CD4-positive, alpha-beta T cell treated with Interleukin-15 for 1 hour (primary cell): ENCODE data around the gene ADAMTS19.
"Not testable (repeated sequence)": the region's sequence is repeated elsewhere in the genome, so short reads cannot be mapped to it uniquely, and the experiment has no call there.

Source experiments
- DNase-seq: peaks from one replicate; pipeline ENCODE4 v3.0.0-alpha.2; 2020

ADAMTS19 gene

DNA sequence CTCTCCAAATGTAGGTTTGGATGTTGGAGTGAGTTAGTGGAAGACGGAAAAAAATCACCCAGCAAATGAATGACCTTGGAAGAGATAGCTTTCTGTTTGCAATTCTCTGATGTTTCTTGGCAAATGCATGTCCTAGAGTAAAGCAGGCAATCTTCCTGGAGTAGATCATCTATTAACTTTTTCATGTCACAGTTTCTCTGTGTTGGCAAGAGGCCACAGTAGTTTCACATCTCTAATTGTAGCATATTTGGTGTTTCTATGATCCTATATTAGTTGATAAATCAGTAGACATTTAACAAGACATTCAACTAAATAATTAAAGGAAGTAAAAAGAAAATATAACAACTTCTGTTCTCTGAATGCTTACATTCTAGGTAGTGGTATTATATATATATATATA, 149.6 kb downstream of the ADAMTS19 start:
- DNase-seq, result no peak

DNA sequence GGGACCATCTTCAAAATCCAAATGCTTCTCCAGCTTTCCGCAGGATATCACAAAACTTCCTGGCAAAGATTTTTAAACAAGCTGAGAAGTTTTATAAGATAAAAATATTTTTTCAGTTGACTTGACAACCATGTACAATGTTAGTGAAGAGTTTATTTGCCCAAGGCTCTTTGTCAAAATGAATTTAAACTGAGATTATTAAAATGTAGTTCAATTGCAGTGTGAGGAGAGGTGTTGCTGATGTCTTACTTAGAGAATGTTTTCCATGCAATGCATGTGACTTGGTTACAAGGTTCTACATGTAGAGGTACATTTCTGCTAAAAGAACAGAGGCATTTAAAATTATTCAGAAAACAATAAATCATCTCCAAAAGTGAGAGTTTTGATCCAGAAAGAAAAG, 156.4 kb downstream of the ADAMTS19 start:
- no peak for DNase-seq

DNA sequence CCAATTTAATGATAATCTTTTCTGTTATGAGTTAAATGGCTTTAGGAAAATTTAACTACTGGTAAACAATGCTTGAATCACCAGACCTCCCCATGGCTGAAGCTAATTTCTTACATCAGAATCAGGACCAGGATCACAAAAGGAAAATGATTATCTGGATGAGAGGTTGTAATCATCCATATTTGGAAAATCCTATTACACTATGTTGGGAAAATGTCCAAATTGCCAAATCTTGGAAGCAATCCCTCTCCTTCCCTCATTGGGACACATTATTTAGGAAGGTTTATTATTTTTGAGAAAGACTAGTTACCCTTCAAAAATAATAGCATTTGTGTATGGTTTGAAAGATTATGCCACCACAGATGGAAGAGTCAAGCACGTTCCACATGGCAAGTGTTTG, 157.1 kb downstream of the ADAMTS19 start:
- DNase-seq, result no peak

DNA sequence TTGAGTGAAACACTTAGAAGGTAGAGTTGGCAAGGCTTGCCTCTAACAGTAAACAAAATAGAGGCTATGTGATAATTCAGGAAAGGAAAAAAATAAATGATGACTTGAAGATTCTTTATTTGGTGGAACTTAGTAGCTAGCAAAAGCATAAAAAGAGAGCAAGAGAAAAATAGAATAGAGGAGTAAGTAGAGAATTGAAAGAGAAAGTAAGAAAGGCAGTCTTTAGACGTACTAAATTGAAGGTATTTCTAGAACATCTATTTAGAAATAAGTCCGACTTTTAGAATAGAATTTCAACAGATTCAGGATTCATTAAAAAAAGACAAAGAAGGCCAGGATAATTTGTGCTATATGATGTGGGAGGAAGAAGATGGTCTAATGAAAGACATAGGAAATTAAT, 159.7 kb downstream of the ADAMTS19 start:
- no peak for DNase-seq

DNA sequence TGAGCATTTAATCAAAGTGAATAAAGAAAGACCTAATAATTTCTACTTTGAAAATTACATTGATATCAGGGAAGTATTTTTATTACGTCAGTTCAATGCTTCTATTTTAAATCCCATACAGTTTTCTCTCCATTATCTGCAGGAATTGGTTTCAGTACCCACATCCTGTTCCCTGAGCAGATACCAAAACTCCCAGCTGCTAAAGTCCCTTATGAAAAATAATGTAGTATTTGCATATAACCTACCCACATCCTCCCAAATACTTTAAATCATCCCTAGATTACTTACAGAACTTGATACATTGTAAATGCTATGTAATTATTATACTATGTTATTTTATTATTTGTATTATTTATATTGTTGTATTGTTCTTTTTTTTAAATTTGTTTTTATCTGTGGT, 162.4 kb downstream of the ADAMTS19 start:
- no peak for DNase-seq

DNA sequence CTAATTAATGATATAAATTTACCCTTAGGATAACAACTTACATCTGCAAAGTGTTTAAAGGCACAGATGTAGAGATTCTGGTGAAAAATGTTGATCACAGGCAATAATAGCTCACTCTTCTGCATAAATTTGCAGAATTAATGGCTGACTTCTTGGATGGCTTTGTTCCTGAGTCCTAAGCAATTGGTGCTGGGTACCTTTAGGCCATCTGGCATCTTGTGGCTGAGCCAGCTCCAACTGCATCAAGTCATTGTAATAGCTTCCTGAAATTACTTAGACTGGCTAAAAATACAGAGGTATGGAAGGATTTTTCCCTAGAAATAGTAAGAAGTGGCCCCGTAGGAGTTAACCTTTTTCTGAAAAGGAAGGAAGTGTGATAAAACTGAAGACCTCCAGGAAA, 169.5 kb downstream of the ADAMTS19 start:
- no peak for DNase-seq

DNA sequence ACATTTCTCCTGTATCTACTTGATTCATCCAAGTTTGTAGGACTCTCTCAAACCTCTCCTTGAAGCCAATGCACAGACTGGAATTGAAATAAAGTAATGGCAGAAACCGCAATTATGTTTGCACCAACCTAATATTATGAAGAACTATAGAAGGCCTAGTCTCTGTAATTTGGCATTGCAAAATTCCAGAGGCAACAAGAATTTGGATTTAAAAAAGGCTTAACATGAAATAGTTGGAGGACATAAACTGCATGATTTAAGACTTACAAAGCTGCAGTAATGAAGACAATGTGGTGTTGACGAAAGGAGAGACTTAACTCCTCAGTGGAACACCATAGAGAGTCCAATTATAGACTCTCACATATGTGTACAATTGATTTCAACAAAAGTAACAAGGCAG, 170.0 kb downstream of the ADAMTS19 start:
- no peak for DNase-seq

DNA sequence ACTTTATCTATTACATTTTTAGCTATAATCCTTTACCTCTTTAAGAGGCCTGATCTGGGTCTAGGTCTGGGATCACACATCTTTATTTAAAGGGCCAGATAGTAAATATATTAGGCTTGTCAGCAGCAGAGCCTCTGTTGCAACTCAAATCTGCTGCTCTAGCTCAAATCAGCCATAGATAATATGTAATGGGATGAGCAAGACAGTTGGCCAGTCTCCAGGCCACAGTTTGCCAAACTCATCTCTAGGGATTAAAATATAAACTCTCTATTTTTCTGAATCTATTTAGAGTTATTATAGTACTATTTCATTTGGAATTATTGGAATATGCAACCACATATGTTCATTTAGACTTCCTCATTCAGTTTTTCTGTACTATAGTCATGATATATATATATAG, 171.9 kb downstream of the ADAMTS19 start:
- no peak for DNase-seq

DNA sequence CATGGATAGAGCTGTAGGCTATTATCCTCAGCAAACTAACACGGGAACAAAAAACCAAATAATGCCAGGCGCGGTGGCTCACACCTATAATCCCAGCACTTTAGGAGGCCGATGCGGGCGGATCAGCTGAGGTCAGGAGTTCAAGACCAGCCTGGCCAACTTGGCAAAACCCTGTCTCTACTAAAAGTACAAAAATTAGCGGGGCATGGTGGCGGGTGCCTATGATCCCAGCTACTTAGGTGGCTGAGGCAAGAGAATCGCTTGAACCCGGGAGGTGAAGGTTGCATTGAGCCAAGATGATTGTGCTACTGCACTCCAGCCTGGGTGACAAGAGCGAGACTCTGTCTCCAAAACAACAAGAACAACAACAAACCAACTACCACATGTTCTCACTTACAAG, 177.4 kb downstream of the ADAMTS19 start:
- DNase-seq, result not testable (repeated sequence)

DNA sequence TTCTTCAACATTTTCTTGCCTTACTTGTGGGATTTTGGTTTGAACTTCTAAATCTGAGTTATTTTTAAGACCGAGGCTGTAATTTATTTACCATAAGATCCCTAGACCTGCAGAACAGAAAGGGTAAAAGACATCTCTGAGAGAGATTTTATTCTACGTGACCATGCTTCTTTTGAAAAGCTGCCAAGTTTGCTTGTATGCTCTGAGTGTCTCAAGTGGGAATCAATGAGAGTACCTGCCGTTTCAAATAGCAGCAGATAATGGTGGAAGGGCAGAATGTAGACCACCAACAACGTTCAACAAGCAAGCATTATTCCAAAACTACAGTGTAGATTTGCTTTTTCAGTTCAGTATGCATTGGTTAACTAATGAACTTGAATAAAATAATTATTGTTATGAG, 179.2 kb downstream of the ADAMTS19 start:
- DNase-seq, result no peak

DNA sequence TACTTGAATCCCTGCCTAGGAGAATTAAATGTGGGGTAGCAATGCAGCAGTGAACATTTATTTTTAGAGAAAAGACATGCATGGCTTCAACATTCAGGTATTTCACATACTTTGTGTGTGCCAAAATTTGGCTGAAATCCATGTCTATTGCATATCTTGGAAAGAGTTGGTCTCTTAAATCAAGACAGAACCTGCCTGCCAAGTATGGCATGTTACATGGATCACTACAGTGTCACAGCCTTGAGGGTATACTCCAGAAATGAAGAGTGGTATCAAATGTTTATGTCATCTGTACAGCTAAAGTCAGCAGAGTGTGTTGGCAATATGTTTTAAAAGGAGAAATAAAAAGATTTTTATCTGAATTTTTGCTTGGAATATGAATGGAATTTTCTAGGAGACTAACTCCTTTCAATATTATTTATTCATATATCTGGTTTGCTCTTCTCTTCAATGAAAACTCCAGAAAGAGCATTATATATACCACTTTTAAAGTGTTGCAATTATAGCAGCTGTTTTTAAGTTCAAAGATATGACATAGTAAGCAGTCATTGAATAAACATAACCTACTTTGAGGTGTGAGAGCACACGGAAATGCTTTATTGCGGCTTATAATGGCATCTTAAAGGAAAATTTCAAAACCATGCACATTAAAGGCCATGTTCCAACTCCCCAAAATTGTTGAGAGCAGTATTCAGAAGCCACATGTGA, 192.4 kb downstream of the ADAMTS19 start:
- no peak for DNase-seq

DNA sequence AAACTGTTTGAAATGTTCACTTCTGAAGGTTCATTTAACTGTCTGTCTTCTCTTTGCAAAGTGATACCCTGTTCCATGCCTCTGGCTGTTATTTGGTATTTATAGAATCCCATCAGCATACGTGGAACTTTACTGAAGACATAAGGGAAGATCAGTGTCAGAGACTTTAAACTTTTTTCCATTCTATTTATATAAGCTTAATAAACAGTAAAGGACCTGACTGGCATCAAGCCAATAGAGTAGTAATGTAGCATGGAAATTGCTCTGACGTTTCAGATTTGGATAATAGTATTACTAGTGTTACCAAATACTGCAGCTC, 192.9 kb downstream of the ADAMTS19 start:
- no peak for DNase-seq

DNA sequence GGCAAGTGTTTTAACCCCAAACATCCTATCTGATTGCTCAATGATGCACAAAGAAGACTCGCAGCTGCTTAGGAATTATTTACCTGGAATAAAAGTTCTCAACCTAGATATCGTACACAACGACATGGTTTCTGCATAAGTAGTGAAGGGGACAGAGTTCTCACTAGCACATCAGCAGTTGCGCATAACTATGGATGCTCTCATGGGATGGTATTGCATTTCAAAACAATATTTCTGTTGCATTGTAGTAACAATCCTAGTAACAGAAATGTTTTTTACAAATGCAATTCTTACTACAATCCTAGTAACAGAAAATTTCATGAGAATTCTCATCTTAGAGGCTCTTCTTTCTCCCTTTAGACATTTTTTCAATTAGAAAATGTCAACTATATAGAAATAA, 193.3 kb downstream of the ADAMTS19 start:
- DNase-seq, result no peak

DNA sequence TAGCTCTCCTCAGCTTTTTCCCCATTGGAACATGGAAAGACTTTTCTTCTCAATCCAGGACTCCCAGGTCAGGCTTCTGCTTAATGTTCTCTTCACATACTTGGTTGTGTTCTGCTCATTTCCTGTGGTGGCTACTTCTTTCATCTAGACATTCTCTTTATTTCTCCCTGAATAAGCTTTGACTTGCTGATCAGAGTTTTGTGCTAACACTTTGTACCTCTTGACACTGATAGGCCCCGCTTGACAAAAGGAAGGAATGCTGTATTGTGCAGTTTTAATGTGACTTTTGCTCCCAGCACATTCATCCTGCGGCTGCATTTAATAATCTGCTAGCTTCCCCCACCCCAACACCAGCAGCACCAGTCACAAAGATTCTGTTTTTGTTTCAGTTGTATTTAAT, 196.9 kb downstream of the ADAMTS19 start:
- no peak for DNase-seq

DNA sequence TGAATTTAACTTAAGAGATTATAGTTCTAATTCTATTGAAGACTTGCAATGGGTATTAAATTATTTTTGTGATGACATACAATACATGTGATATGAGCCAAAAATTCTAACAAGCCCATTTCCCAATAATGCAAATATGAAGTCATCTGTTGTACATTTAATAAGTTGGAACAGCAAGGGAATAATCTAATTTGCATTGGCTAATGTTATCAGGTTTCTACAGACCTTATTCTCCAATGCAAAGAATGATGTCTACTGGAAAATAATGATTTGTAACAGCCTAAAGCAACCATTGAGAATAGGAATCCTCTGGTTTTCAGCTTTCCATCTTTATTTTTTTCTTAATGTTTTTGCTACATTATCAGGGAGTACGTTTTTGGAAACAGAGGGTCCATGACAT, 198.7 kb downstream of the ADAMTS19 start:
- no peak for DNase-seq

DNA sequence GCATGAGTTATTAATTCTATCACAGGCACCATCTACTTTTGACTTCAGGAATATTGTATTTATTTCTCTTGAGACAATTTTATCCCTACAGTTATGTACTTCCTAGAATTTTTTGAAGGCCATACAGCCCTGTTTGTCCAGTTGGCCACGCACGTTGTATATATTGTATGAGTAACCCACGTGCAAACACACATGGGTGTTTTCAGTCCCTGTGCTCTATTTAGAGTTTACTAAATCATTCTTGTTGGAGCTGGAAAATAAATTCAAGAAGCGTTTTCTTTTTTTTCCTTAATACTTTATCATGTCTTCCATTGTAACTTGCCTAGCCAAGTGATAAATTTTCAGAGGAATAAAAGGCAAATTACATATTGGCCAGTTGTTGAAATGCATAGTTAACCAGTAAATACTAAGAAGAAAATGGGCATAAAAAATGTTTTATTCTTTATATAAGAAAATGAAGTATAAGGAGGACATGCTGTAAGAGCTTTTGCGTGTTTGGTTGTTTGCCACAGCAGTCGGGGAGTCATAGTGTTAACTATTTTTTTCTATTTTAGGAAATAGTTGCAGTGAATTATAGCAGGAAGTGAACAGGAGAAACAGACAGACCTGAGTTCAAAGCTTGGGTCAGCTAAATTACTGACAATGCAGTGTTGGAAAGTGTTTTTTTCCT, 201.4 kb downstream of the ADAMTS19 start:
- DNase-seq, result no peak

DNA sequence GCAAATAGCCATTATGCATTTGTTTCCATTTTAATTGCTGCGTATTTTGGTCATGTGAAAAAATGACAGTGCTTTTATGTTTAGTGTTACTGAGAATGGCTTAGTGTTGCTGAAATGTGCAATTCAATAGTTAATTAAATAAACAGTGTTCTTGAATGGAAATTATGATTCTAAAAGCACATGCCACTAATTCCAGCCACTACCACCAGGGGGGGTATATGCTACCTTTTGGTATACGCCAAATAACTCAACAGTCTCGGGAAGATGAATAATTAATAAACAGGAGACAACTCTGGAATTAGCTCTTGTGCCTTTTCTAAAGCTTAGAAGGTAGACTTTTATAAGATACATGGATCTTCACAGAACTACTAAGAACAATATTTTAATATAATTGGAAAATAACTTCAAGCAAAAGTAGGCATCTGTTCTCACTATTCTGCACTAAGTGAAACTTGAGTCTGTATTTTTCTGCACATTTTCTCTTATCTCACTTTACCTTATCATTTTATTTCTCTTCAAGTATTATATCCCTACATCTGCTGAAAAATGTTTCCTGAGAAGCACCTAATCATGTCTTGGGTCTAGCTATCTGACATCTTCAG, 204.3 kb downstream of the ADAMTS19 start:
- DNase-seq, result no peak

DNA sequence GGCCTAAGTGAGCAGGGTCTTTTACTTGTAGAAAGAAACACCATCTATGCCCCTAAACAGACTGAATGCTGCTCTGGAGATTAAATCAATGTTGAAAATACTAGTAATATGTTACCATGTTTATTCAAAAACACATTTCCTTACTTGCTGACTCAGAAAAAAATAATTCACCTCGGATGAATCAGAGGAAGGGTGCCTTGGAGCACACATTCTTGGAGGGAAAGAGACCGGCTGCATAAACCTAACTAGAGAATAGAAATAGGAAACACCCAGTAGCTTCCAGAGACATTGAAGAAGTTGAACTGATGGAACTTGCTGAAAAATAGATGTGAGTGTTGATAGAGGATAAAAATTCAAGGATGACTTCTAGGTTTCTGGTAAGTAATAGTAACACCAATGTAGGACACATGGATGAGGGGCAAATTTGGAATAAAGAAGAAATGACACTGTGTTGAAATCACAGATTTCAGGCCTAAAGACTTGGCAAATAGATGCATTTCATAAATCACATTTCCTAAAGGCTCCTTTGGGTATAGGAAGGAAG, 210.9 kb downstream of the ADAMTS19 start:
- DNase-seq, result no peak

DNA sequence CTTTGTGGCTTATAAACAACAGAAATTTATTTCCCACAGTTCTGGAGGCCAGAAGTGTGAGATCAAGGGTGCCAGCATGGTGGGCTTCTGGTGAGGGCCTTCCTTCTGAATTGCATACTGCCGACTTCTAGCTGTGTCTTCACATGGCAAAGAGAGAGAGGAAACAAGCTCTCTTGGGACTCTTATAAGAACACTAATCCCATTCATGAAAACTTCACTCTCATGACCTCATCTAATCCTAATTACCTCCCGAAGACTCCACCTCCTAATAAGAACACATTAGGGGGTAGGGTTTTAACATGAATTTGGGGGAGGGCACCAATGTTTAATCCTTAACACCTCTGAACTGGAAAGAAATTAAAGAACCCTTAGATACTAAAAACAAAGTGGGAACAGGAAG, 211.9 kb downstream of the ADAMTS19 start:
- no peak for DNase-seq

DNA sequence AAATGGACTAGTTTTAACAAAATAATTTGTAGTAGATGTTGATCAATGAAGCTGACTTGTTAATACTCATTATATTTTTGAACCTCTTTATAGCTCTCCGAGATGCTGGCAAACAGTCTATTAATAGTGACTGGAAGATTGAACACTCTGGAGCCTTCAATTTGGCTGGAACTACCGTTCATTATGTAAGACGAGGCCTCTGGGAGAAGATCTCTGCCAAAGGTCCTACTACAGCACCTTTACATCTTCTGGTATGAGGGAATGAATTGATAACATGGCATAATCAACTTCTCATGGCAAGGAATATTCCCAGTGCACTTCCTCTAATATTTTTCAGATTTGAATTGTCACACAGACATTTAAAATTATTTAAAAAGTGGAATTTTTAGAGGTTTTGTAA, 219.6 kb downstream of the ADAMTS19 start:
- no peak for DNase-seq

DNA sequence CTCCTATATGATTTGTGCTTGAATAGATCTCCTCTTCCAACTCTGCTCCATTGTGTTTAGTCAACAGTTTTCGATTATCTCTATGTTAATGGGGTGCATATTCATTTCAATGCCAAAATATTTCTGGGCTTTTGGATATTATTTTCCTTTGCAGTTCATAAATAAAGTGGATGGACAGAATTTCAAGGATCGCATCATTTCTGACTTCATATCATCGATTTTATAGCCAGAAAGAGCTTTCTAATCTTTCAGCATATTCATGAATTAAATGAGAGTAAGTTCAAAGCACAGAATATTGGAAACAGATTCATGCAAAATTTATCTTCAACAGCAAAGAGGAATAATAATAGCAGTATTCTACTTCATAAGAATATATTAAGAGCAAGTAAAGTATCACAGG, 227.8 kb downstream of the ADAMTS19 start:
- DNase-seq, result no peak

DNA sequence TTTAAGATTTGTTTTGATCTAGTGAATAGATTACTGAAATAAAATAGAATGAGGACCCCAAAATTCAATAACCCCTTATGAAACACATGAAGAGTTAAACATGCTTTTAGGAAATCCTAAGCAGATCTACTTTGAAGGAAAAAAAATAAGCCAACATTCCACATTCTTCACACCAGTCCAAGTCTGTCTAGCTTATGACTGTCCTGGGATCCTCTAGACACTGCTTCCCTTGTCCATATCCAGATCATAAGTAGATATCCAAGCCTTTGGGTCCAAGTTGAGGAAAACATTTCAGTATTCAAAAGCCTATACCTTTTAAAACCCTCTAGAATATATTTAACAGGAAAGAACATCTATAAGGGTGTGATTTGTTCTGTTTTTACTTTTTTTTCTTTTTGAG, 228.9 kb downstream of the ADAMTS19 start:
- no peak for DNase-seq

DNA sequence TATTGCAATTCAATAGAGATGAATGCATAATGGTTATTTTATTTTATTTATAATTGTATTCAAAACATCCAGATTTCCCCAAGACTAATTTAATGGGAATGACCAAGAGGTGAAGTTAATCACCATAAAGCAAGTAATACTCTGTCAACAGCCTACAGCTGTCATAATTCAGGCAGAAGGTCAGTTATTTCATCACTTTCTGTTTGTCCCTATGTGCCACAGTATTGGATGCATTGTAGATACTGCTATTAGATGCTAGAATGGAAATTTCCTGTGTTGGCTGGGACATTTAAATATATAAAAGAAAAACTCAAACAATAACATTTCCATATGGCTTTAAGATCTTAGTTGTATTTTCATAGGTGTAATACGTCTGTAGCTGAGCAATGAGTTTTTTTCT, 231.1 kb downstream of the ADAMTS19 start:
- DNase-seq, result no peak

DNA sequence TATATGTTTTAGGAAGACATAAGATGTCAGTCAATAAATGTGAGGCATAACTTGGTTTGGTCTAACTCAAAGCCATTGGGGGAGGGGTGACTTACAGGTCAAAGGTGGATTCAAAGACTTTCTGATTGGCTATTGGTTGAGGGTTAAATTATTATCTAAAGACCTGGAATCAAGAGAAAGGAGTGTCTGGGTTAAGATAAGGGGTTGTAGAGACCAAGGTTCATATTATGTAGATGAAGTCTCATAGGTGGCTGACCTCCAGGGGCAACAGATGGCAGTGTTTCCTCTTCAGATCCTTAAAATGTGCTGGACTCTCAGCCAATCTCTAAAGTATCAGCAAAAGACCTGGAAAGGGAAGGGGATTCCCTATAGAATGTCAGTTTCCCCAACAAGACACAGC, 236.5 kb downstream of the ADAMTS19 start:
- no peak for DNase-seq

DNA sequence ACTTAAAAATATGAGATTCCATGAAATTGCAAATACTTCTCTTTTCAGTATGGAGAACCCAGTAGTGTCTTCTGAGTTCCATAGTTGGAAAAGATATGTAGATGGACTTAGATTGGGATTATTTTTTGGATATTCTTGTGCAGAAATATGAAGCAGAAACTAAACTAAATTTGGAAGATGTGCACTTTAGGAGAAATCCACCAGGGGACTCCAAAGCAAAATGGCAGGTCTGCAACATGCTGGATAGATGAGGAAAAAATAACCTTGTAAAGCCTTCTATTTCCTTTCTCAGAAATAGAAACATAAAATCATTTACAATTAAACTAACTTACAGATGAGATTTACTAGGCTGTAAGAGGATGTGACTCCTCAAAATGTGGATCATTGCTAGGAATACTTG, 238.6 kb downstream of the ADAMTS19 start:
- no peak for DNase-seq
